GM06990 (cell line): ENCODE results near the gene LENG9.

Experiments
- DNase-seq: peaks from one replicate; pipeline ENCODE4 v3.0.0-alpha.2; 2011; ENCODE audit not compliant: insufficient read length; ENCODE audit errors: extremely low read depth
- H3K27me3 ChIP-seq: replicated peaks from 2 replicates; pipeline ENCODE4 v1.6.0; 2011; ENCODE audit warnings: low read length; ENCODE audit not compliant: control insufficient read depth, insufficient read depth
- H3K36me3 ChIP-seq: 2 replicates; pipeline ENCODE4 v1.5.1; 2011; ENCODE audit warnings: low read length; ENCODE audit not compliant: control insufficient read depth, insufficient read depth
- H3K4me3 ChIP-seq: replicated peaks from 2 replicates; pipeline ENCODE4 v1.5.1; 2011; ENCODE audit warnings: low read depth, mild to moderate bottlenecking, control low read depth, low read length
- TF ChIP-seq, protein P1 (sequence below): IDR thresholded peaks from 2 replicates; pipeline ENCODE4 v1.5.1; 2011; ENCODE audit warnings: low read length, control low read depth, mild to moderate bottlenecking, inconsistent platforms; ENCODE audit not compliant: insufficient read depth, poor library complexity, severe bottlenecking

LENG9 gene

DNA sequence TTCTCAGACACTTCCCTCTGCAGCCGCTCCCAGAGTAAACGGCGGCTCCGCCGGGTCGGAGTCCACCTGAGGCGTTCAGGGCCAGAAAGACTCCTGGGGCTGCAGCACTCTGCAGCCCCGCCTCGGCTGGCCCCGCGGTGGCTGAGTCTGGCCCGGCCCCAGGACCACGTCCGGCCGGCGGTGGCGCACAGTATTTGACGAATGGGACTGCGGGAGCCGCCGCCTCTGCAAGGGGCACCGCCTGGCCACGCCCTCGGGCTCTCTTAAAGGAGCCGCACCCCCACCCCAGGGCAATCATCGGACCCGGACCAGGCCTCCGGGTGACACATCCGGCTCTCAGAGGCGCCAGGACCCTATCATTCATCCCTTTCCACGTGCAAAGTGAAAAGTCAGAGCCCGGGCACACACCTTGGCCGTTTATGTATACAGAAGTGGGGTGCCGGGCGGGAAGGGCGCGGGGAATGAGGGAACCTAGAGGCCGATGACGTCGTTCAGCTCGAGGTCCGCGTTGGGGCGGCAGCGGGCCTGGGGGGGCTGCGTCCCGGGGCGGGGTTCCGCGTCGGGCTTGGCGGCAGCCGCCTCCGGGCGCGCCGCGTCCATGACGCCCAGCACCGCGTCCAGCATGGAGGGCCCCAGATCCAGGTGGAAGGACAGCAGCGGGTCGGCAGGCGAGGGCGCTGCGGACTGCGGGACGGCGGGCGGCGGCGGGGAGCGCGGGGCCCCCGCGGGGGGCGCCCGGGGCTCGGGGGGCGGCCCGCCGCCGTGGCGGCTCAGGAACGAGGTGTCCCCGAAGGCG lies 1.2 kb upstream of the LENG9 start:
- H3K4me3 ChIP-seq, result peak overlapping the region; percentile 75
- TF ChIP-seq, protein P1, sequence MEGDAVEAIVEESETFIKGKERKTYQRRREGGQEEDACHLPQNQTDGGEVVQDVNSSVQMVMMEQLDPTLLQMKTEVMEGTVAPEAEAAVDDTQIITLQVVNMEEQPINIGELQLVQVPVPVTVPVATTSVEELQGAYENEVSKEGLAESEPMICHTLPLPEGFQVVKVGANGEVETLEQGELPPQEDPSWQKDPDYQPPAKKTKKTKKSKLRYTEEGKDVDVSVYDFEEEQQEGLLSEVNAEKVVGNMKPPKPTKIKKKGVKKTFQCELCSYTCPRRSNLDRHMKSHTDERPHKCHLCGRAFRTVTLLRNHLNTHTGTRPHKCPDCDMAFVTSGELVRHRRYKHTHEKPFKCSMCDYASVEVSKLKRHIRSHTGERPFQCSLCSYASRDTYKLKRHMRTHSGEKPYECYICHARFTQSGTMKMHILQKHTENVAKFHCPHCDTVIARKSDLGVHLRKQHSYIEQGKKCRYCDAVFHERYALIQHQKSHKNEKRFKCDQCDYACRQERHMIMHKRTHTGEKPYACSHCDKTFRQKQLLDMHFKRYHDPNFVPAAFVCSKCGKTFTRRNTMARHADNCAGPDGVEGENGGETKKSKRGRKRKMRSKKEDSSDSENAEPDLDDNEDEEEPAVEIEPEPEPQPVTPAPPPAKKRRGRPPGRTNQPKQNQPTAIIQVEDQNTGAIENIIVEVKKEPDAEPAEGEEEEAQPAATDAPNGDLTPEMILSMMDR, result no peak
- peak; percentile 93 for DNase-seq
- H3K27me3 ChIP-seq, result peaks cover 4% of the 10 kb centered on the region
- peaks cover 18% of the 10 kb centered on the region for H3K36me3 ChIP-seq

DNA sequence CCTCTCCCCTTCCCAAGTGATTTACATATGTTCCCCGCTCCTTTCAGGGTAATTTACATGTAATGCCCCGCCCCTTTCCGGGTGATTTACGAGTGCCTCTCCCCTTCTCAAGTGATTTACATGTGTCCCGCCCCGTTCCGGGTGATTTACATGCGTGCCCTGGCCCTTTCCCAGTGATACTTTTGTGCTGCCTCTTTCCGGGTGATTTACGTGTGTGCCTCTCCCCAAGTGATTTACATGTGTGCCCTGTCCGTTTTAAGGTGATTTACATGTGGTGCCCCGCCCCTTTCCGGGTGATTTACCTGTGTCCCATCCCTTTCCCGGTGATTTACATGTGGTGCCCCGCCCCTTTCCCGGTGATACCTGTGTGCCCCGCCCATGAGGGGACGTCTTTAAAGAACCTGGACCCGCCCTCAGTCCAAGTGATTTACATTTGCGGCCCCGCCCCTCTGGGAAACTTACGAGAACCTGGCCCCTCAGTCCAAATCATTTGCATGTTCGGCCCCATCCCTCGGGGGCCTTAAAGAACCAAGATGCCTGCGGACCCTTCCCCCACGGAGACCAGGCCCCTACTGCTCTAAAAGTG lies 559 bp upstream of the LENG9 start:
- peak; percentile 91 for DNase-seq
- Histone ChIP-seq H3K27me3 (no peaks in the 10 kb centered on the region), H3K4me3 (peak overlapping the region; percentile 75), H3K36me3 (peaks cover 21% of the 10 kb centered on the region)
- TF ChIP-seq, protein P1, result no peak

DNA sequence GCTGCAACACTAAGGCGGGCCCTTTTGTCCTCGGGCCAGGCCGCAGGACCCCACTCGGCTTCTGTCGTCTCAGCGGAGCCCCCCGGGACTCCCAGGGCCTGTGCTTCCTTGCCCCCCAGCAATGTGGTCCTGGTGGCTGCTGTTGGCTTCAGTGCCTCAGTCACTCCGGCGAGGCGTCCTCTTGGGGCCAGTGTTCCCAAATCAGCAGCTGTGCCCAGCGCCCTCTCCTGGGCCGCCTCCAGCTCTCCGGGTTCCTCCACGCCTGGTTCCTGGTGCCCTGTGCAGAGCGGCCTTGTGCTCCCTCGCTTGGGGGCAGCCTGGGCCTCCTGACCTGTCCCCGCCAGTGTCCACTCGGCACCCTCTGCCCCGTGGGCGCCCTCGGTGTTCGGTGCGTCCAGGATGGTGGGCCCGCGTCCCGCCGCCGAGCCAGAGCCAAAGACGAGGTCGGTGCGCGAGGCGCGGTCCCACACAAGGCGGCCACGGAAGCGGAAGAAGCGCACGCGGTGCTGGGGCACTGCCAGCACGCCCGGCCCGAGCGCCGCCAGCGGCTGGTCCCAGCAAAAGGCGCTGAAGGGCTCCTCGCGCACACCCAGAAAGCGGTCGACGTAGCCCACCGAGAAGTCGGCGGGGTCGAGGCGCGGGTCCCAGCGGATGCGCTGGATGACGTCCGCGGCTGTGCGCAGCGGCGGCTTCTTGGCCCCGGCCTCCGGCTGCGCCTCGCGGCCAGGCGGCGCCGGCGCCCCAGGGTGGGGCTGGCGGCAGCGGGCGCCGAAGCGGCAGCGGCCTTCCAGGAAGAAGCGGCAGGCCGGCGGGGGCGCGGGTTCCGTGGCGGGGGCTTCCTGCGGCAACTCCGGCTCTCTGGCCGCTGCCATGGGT lies 685 bp downstream of the LENG9 start:
- Histone ChIP-seq H3K27me3 (no peaks in the 10 kb centered on the region), H3K4me3 (peak overlapping the region; percentile 75), H3K36me3 (peaks cover 34% of the 10 kb centered on the region)
- TF ChIP-seq, protein P1, result peak; percentile 25
- DNase-seq, result peak; percentile 83

DNA sequence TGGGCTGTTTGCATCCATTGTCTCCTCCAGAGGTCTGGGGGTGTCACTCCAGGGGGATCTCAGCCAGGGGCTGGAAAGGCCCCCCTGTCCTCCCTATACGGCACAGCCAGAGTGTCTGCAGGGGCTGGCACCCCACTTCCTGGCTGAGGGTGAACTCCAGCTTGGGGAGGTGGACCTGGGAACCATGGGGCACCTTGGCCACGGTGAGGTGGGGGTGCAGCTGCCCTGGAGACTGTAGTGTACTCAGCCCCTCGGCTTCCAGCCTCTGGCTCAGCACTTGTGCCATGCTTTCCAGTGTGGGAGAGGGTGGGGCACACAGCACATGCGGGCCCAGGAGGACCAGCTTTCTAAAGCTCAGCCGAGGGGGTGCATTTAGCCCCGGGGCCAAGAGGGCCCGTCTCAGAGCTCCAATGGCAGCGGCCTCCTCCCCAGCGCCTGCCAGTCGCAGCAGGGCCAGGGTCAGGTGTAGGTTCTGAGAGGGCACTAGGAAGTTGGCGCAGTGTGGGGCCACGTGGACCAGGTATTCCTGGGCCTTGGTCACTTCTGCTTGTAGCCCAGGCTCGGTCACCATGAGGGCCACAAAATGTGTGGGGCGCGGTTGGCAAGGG lies 1.4 kb downstream of the LENG9 start:
- TF ChIP-seq, protein P1, result no peak
- H3K36me3 ChIP-seq, result peaks cover 38% of the 10 kb centered on the region
- H3K27me3 ChIP-seq, result no peaks in the 10 kb centered on the region
- H3K4me3 ChIP-seq, result peak overlapping the region; percentile 75
- DNase-seq, result no peak

DNA sequence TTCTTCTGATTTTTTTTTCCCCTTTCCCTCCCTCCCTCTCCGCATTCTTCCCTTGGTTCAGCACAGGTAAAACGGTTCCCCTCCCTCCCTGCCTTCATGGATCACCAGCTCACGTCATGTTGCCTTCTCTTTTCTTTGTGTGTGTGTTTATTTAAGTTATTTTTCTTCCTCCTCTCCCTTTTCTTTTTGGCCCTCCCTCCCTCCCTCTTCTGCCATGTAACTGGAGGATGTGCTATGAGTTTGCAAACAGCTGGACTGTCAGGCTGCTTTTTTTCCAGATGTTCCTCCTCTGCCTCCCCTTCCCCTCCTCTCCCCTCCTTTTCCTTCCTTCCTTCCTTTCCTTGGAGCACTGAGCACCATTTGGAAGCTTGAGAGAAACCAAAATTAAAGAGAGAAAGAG lies 2.0 kb downstream of the LENG9 start:
- Histone ChIP-seq H3K36me3 (peaks cover 44% of the 10 kb centered on the region), H3K27me3 (no peaks in the 10 kb centered on the region), H3K4me3 (no peak overlapping the region)
- DNase-seq, result no peak
- TF ChIP-seq, protein P1, result no peak
